Nephron (organoid): Measurements from ENCODE around the gene PTPRD.

ENCODE experiments used
- H3K27ac Mint-ChIP-seq, 3 experiments: 2 replicates each; pipeline ENCODE4 v1.8.0; 2020; ENCODE audit warnings: mixed read lengths in 3 of 3, mild to moderate bottlenecking in 2 of 3, moderate library complexity in 1 of 3
- H3K27me3 Mint-ChIP-seq: 2 replicates; pipeline ENCODE4 v1.8.0; 2021; ENCODE audit warnings: low read depth, mild to moderate bottlenecking, moderate library complexity, mixed read lengths
- H3K36me3 Mint-ChIP-seq: 2 replicates; pipeline ENCODE4 v1.8.0; 2020; ENCODE audit warnings: low read depth, mixed read lengths
- H3K4me1 Mint-ChIP-seq: 2 replicates; pipeline ENCODE4 v1.8.0; 2020; ENCODE audit warnings: mixed read lengths
- H3K4me3 Mint-ChIP-seq, 3 experiments: 2 replicates each; pipeline ENCODE4 v1.8.0; 2020; ENCODE audit warnings: mild to moderate bottlenecking in 3 of 3, mixed read lengths in 3 of 3, moderate library complexity in 2 of 3
- H3K9me3 Mint-ChIP-seq: 2 replicates; pipeline ENCODE4 v1.8.0; 2020; ENCODE audit warnings: mixed read lengths
- CTCF ChIP-seq, 3 experiments: fragments of 200-600 bp; sonication (generic); IDR thresholded peaks; one replicate each; pipeline ENCODE4 v1.5.0; 2021; ENCODE audit warnings: antibody characterized with exemption in 3 of 3; ENCODE audit not compliant: unreplicated experiment in 3 of 3

The PTPRD gene

GRCh38 chr9:9924376-9924775 is 688.4 kb downstream of the PTPRD start:
- TF ChIP-seq CTCF (IDR thresholded peaks at IDR 0.05; ENCODE audit: unreplicated experiment in 3 of 3) = no peak
- Mint-ChIP-seq H3K4me1 (no peaks in the 10 kb centered on the region), H3K27ac (no peak overlapping the region), H3K27me3 (no peaks in the 10 kb centered on the region), H3K9me3 (no peaks in the 10 kb centered on the region), H3K4me3 (no peak overlapping the region), H3K36me3 (no peaks in the 10 kb centered on the region)

- Mint-ChIP-seq H3K27ac (no peak overlapping the region), H3K4me1 (no peaks in the 10 kb centered on the region), H3K4me3 (no peak overlapping the region), H3K9me3 (no peaks in the 10 kb centered on the region), H3K27me3 (no peaks in the 10 kb centered on the region), H3K36me3 (no peaks in the 10 kb centered on the region)
- no peak for TF ChIP-seq CTCF (IDR thresholded peaks at IDR 0.05; ENCODE audit: unreplicated experiment in 3 of 3)
These were observed 691.0 kb downstream of the PTPRD start for GRCh38 chr9:9921805-9922204.

- H3K36me3 Mint-ChIP-seq = no peaks in the 10 kb centered on the region
- no peaks in the 10 kb centered on the region for H3K27me3 Mint-ChIP-seq
- TF ChIP-seq CTCF (IDR thresholded peaks at IDR 0.05; ENCODE audit: unreplicated experiment in 3 of 3) = peak in 2 of 3 experiments; percentile 12 to 37
- H3K9me3 Mint-ChIP-seq = peaks cover 5% of the 10 kb centered on the region
- no peaks in the 10 kb centered on the region for H3K4me1 Mint-ChIP-seq
- H3K4me3 Mint-ChIP-seq = no peak overlapping the region
- H3K27ac Mint-ChIP-seq = no peak overlapping the region
These were observed 692.3 kb downstream of the PTPRD start for GRCh38 chr9:9920425-9921060.

- no peak for TF ChIP-seq CTCF (IDR thresholded peaks at IDR 0.05; ENCODE audit: unreplicated experiment in 3 of 3)
- no peaks in the 10 kb centered on the region for H3K4me1 Mint-ChIP-seq
- H3K9me3 Mint-ChIP-seq = peaks cover 8% of the 10 kb centered on the region
- no peaks in the 10 kb centered on the region for H3K36me3 Mint-ChIP-seq
- no peak overlapping the region for H3K27ac Mint-ChIP-seq
- H3K27me3 Mint-ChIP-seq = no peaks in the 10 kb centered on the region
- H3K4me3 Mint-ChIP-seq = no peak overlapping the region
These were observed 693.5 kb downstream of the PTPRD start for GRCh38 chr9:9919174-9919775.

- Mint-ChIP-seq H3K4me3 (no peak overlapping the region), H3K27me3 (no peaks in the 10 kb centered on the region), H3K27ac (no peak overlapping the region), H3K36me3 (no peaks in the 10 kb centered on the region), H3K9me3 (peaks cover 8% of the 10 kb centered on the region), H3K4me1 (no peaks in the 10 kb centered on the region)
- no peak for TF ChIP-seq CTCF (IDR thresholded peaks at IDR 0.05; ENCODE audit: unreplicated experiment in 3 of 3)
These were observed 695.4 kb downstream of the PTPRD start for GRCh38 chr9:9917400-9917799.

GRCh38 chr9:9914174-9914573 is 698.6 kb downstream of the PTPRD start:
- no peak overlapping the region for H3K4me3 Mint-ChIP-seq
- no peak overlapping the region for H3K27ac Mint-ChIP-seq
- H3K9me3 Mint-ChIP-seq = peaks cover 8% of the 10 kb centered on the region
- TF ChIP-seq CTCF (IDR thresholded peaks at IDR 0.05; ENCODE audit: unreplicated experiment in 3 of 3) = no peak
- H3K27me3 Mint-ChIP-seq = no peaks in the 10 kb centered on the region
- no peaks in the 10 kb centered on the region for H3K4me1 Mint-ChIP-seq
- H3K36me3 Mint-ChIP-seq = no peaks in the 10 kb centered on the region
